GM12892 (cell line): ENCODE measurements around the gene NDUFV3.
"Not testable (repeated sequence)": the region's sequence is repeated elsewhere in the genome, so short reads cannot be mapped to it uniquely, and the experiment has no call there.

ENCODE experiments used
- POLR2A ChIP-seq: IDR thresholded peaks from 2 replicates; pipeline ENCODE4 v1.6.1; 2011; ENCODE audit warnings: low read depth, low read length, control low read depth
- POLR2AphosphoS5 ChIP-seq: IDR thresholded peaks from 2 replicates; pipeline ENCODE4 v1.6.1; 2011; ENCODE audit warnings: low read depth, low read length, control low read depth
- TAF1 ChIP-seq: IDR thresholded peaks from 2 replicates; pipeline ENCODE4 v1.6.1; 2011; ENCODE audit warnings: low read depth, mild to moderate bottlenecking, control low read depth, low read length, borderline replicate concordance

- not testable (repeated sequence) for TF ChIP-seq POLR2AphosphoS5, TAF1, POLR2A
These were observed 44.8 kb upstream of the NDUFV3 start for GRCh38 chr21:42848144-42848931.
